ENCODE data around the gene GNL3. TPM values are rescaled to one million over a fixed set of nuclear protein-coding genes. Genes with fewer than 3 reads are reported as not detected.

GNL3 gene, protein sequence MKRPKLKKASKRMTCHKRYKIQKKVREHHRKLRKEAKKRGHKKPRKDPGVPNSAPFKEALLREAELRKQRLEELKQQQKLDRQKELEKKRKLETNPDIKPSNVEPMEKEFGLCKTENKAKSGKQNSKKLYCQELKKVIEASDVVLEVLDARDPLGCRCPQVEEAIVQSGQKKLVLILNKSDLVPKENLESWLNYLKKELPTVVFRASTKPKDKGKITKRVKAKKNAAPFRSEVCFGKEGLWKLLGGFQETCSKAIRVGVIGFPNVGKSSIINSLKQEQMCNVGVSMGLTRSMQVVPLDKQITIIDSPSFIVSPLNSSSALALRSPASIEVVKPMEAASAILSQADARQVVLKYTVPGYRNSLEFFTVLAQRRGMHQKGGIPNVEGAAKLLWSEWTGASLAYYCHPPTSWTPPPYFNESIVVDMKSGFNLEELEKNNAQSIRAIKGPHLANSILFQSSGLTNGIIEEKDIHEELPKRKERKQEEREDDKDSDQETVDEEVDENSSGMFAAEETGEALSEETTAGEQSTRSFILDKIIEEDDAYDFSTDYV
- 53.3 TPM for total RNA-seq

DNA sequence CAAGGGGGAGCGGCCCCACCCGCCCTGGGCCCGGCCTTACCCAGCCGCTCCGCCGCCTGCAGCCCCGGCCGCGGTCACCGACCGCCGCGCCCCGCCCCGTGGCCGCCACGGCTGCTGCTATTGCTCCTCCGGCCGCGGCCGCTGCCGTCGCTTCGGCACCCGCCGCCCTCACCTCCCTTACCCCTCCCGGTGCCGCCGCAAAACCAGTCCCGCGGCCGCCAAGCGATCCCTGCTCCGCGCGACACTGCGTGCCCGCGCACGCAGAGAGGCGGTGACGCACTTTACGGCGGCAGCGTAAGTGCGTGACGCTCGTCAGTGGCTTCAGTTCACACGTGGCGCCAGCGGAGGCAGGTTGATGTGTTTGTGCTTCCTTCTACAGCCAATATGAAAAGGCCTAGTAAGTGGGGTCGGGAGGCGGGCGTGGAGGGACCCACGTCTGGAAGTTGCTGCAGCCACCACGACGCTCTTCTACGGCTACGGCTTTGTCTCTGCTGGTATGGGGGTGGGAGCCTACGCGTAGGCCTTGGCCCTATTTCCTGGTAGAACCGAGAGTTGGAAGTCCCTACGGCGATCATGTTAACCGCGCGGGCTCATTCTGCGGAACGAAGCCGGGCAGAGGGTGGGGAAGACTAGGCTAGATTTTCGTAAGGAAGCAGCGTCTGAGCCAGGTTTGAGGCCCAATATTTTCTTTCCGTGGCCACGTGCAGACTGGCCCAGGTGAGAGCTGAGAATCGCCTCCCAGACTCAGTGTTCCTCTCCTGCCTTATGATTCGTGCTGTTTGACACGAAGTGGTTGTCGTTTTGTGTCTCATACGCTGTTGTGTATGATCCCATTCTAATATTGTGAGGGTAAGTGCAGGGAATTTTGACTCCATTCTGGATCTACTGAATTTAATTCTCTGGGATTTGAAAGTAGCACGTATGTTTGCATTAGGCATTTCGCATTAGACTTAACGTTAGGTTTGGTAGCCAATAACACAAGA, at the start of gene GNL3, which contains the start of gene PBRM1:
Gene GNL3, plus strand, starts transcription at position 324 of the 983 bp plus-strand sequence. Its CDS starts 61 bp downstream, at position 385.
Gene PBRM1, minus strand, starts transcription at position 205 of the 983 bp plus-strand sequence.

DNA sequence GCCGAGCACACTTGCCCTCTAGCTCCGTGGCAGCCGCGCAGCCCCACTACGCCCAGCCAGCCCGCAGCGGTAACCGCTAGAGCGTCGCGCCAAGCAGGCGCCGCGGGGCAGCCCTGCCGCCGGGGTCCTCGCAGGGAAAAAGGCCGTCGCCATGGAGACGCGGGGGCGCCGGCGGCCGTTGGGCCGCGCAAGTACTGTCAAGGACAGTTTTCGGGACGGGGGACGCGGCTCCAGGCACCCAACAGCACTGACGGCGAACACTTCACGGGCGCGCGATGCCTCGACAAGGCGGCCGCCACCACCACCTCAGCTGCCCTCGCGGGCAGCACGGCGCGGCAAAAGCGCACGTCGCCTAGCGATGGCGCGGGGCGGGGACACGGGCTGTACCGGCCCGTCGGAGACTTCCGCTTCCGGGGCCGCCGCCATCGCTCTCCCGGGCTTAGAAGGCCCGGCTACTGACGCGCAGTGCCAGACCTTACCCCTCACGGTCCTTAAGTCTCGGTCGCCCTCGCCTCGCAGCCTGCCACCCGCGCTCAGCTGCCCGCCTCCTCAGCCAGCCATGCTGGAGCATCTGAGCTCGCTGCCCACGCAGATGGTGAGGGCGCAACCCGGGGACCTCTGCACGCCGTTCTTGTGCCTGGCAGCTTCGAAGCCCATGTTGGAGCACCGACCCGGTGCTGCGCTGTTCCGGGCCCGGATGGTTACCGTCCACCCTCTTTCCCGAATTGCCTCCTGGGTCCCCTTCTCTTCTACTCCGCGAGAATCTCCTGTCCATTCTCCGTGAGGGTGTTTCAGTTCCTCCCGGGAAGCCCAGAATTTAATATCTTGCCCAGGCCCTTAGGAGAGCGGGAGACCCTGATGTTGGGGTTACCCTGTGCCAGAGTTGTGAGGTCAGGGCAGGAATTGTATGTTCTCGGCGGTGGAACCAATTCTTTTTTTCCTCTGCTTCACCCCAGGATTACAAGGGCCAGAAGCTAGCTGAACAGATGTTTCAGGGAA, 20.2 kb downstream of the GNL3 start, which contains the start of the genes GLT8D1 and SPCS1:
Gene GLT8D1, minus strand, starts transcription at position 104 of the 999 bp plus-strand sequence. CDS start 5,331 bp downstream, outside the sequence.
Gene SPCS1, plus strand, starts transcription at position 419 of the 999 bp plus-strand sequence. Its CDS starts 141 bp downstream, at position 560.

Small RNAs within 50 kb of the gene (small RNA-seq; reads per million reads assigned to genes)
- gene AC006254.2 (not detected), gene RF00569 (1,610 reads per million, percentile 99 among the genes with 10 or more reads in this experiment), gene RF01183 (not detected), gene SNORD19 (0.23 reads per million), gene SNORD19B (not detected), gene SNORD69 (4,199 reads per million, percentile 100 among the genes with 10 or more reads in this experiment)

Other genes starting within 250 kb of the GNL3 start
- 4.4 TPM for gene SEMA3G, start 240.9 kb upstream of the GNL3 start, total RNA-seq
- gene TNNC1, start 232.0 kb upstream of the GNL3 start, total RNA-seq: not detected
- 103 TPM for gene NISCH, start 230.4 kb upstream of the GNL3 start, total RNA-seq
- 16.8 TPM for gene STAB1, start 190.7 kb upstream of the GNL3 start, total RNA-seq
- 55.4 TPM for gene NT5DC2, start 152.2 kb upstream of the GNL3 start, total RNA-seq
- gene UQCC5, start 149.4 kb upstream of the GNL3 start, total RNA-seq: 4.6 TPM
- 171 TPM for gene PBRM1, start 119 bp upstream of the GNL3 start, total RNA-seq
- gene GLT8D1, start 19.8 kb downstream of the GNL3 start, total RNA-seq: 74.3 TPM
- 62.5 TPM for gene SPCS1, start 20.1 kb downstream of the GNL3 start, total RNA-seq
- gene NEK4, start 84.9 kb downstream of the GNL3 start, total RNA-seq: 55.1 TPM
- not detected for gene ITIH1, start 91.6 kb downstream of the GNL3 start, total RNA-seq
- gene ITIH3, start 108.8 kb downstream of the GNL3 start, total RNA-seq: not detected
- gene ITIH4, start 144.6 kb downstream of the GNL3 start, total RNA-seq: 6.0 TPM
- not detected for gene MUSTN1, start 149.0 kb downstream of the GNL3 start, total RNA-seq
- gene STIMATE, start 211.5 kb downstream of the GNL3 start, total RNA-seq: 12.0 TPM